TTC549 (cell line): ENCODE measurements around the gene MTX3.

ENCODE experiments used
- FAIRE-seq: peaks from 2 replicates; lab custom pipeline; 2012; peaks lifted over from hg19 to GRCh38; lab: Jason Lieb, UNC

Gene MTX3

DNA sequence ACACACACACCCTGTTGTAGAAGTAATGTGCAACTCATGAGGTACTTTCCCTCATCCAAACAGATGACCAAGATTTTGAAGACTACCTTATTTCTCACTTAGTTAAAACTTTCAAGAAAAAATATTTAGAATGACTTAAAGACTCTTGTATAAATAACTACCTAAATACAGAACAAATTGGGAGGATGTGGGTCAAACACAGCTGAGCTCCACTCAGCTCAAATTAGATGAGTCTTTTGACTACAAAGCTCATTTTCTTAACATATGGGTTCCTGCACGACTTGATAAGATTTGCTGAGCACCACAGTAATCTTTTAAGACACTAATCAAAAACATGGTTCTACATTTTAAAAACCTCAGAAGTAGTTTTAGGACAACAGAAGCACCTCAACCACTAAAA is 8.9 kb downstream of the MTX3 start:
- FAIRE-seq: no peak

DNA sequence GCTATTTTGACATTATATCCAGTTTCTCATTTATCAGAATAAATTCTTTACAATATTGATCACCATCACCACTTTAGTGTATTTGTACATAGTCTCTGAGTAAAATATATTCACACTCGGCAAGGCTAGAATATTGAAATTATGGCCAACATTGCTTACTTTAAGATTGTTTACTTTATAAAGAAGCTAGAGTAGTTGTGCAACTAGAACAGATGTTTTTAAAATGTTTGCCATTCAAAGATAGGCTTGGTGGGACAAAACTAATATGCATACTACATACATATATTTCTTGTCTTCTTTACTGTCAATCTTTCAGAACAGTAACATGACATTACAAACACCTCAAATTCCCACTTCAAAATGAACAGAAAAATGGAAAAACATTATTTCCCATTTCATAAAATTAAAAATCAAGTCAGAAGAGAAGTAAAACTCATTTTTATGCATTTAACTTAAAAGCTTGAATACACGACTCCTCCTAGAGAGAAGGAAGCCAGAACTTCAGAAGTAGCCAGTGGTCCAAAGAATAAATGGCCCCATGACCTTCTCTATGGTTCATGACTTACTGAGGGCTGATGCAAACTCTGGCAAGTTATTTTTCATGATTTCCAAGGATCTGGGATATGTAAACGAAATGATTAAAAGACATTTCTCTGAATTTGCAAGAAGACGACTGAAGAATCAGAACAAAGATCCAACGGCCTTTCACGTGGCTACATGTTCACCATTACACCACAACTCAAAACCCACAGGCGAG is 14.1 kb downstream of the MTX3 start:
- FAIRE-seq: no peak

DNA sequence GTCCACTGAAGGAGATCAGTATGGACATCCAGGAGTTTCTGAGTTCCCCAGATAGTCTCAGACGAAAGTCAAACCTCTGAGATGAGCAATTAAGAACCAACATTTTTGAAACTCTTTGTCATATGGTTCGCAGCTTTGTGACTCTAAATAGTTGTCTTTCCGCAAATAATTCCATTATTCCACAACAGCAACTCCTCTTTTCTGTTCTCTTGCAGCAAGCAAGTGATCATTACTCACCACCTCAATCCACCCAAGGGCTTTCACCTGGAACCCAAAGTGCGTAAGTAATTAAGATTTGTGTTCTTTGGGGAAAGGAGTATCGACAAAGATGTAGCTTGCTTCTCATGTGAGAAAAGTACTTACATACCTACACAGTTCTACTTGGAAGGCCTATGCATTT is 15.6 kb downstream of the MTX3 start:
- no peak for FAIRE-seq

DNA sequence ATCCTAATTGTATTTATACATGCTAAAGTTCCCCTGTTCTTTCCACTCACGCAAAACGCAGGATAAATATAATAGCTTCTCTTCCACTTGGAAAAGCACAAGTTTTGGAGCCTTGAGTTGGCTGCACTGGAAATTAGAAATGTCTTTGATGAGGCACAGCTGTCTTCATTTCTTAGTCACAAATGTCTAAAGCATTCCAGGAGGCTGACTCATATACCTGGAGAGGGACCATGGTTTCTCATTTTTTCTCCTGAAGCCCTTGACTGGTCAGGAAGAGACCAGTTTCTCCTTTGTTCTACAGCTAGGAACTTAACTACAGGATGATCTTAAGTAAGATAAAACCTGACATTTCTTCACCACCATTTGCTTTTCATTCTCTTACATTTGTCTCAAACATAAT is 16.2 kb downstream of the MTX3 start:
- no peak for FAIRE-seq

DNA sequence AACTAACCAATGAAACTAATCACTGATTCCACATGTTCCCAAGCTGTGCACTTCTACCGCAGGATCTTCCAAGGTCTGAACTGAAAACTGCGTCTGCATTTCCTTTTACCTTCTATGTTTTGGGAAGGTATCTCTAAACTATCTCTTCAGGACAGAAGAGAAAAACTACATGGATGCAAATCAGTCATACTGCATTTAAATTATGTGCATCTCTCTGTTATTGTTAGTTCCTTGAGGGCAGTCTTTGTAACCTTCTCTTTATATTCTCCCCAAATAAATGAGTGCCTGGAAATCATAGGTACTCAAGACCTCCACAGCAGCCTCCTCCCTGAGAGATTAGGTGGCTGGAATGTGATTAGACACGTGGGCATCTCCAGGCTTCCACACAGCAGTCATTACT is 17.1 kb downstream of the MTX3 start:
- no peak for FAIRE-seq

DNA sequence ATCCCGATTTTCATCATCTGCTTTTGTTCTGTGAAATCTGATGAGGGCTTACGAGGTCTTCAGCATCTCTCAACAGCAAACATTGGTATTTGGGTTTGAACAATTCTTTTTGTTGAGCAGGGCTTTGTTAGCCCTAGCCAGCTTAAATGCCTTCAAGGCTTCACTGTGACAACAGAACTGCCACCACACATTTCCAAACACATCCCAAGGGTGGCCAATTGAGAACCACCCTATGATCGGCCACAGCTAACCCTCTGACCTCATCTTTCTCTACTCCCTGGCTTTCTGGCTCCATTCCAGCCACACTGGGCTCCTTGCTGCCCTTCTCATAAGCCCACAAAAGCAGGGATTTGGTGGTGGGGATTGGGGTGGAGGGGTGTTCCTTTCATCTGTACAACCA is 17.6 kb downstream of the MTX3 start:
- no peak for FAIRE-seq

DNA sequence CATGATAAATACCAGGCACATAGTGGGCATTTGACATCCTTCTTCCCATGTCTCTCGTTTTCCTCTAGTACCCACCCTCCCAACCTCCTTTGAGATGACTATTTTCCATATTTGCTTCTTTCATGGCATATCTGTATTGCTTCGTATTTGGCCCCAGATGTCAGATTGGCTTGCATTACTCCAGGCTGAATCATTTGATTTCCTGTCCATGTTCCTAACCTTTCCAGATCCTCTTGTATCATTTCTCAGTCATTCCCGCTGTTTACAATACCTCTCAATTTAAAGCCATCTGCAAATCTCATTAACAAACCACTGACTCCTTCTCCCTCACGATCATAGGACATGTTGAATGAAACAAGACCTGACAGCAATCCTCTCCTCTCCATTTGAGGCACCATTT is 19.9 kb downstream of the MTX3 start:
- no peak for FAIRE-seq

DNA sequence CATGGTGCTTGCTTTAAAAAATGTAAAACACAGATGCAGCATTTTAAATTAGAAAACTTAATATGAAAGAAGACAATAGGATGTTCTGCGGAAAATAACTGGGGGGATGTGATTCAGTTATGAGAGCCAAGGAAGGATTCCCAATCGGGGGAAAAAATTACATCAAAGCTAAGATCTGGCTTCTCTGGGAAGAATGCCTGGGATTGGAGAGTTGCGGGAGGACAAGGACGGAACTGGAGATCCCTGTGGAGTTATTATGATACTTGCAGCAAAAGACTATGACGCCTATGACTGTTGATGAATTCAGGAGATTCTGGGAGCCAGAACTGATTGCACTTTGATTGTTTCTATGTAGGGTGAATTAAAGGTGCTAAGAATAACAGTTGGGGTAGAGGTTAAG is 24.6 kb downstream of the MTX3 start:
- no peak for FAIRE-seq

DNA sequence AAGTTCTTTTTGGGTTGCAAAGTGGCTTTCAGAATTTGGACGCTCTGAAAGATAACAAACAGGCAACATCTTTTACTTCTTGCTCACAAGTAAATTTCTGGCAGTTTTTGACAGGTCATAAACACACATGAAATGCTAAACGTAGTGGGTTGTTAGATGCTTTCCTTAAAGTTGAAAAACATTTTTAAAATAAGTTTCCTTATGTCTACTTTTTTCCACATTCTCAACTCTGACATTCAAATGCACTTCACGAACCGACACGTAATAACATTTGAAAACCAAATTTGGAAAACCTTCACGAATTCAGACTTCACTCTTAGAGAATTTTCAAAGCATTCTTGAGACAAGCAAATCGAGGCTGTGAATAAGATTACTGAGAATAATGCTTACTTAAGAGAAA is 26.9 kb downstream of the MTX3 start:
- FAIRE-seq: no peak

DNA sequence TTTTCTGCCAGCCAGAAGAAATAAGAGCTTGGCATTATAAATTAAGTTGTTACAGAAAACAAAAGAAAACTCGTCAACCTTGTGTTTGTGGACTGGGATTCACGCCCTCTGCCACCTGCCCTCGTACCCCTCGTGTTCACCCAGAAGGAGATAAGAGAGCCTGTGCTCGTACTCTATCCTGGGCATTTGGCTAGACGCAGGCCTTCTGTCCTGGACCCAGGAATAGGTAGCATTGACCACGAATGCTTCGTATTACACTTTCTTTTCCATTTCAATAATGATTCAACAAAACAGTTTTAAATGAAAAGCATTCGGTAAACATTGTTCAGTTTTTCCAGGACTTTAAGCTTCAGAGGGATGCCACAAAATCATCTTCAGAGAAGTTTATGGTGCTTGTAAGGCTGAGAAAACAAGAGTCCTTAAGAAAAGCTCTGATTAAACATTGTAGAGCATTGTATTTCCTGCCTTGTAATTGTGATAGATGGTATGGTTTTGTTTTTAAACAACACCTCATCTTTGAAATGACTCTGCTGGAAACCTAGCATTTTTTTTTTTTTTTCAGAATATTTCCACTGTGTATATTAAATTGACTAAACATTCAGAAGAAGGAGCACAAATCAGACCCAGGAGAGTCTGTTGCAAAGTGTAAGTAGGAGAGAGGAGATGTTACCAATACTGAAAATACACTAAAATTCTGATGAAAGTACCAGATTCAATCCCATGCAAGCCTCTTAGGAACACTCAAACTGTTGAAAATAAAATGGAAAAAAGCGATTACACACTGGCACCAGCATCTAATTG is 27.6 kb downstream of the MTX3 start:
- FAIRE-seq: no peak

DNA sequence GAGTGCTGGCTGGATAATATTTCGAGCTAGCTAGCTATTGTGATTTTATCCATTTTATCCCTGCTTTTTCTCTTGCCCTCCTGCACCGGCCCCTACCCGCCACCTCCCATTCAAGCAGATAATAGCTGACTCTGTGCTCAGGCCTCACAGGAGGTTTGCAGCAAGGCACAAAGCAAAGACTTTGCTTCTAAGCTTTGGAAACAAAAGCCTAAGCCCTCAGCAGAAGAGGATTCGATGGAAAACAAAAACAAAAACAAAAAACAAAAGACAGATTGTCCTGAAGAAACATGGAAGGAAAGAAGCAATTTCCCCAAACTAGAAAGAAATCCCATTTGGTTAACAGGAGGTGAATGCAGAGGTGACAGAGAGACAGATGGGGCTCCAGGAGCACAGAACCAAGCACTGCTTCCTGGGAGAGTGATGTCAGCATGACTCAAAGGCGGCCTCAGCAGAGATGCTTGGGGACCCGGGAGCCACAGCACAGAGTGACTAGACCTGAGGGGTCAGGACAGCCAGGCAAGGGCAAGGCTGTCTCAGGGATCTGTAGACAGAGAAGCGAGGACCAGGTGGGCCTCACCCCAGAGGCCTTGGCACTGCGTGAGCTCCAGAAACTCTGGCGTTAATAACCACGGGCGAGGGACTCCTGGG is 28.4 kb downstream of the MTX3 start:
- FAIRE-seq: no peak

DNA sequence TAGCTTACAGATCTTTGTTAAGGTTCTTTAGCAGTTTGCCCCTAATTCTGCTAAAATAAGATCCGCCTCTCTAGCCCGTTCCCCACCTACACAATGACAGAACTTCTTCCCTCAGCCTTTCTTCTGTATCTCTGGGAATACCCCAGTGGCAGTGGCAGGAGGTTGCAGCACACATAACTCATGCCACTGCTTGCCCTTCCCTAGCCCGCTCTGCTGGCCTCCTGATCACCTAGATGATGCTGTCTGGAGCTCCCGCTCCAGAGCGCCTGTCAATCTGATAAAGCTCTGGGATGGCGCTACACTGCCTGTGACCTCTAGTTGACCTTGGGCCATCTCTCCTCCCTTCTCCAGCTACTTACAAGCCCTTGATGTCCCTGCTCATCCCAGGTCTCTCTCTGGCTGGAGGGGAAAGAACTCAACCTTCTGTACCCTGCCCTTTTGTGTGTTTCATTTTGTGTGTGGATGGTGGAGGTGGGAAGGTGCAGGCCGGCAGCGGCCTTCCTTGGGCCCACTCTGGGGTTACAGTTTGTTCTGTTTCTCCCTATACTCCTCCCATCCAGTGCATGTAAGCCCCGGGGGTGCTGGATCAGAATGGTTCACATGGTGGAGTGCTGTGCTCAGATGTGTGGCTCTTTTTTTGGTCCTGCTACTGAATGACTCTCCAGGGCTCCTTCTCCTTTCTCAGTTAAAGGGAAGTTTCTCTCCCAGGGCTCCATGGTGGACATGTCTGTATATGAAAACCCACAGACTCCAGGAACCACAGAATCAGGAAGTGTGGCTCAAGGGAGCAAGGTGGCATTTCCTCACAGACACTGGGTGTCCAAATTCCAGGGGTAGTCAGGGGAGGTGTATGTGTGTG is 29.1 kb downstream of the MTX3 start:
- FAIRE-seq: no peak

DNA sequence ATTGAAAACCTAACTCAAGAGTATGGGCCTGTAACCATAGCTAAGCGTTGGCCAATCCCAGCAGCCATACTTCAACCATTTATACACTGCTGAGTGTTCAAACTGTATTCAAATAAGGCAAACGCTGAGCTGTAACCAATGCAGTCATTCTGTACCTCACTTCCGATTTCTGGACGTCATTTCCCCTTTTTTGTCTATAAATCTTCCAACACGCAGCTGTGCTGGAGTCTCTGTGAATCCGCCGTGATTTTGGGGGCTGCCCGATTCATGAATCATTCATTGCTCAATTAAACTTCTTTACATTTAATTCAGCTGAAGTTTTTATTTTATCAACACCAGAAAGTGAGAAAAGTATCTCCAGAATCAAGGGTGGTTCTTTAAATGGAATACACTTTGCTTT is 31.7 kb downstream of the MTX3 start:
- no peak for FAIRE-seq

DNA sequence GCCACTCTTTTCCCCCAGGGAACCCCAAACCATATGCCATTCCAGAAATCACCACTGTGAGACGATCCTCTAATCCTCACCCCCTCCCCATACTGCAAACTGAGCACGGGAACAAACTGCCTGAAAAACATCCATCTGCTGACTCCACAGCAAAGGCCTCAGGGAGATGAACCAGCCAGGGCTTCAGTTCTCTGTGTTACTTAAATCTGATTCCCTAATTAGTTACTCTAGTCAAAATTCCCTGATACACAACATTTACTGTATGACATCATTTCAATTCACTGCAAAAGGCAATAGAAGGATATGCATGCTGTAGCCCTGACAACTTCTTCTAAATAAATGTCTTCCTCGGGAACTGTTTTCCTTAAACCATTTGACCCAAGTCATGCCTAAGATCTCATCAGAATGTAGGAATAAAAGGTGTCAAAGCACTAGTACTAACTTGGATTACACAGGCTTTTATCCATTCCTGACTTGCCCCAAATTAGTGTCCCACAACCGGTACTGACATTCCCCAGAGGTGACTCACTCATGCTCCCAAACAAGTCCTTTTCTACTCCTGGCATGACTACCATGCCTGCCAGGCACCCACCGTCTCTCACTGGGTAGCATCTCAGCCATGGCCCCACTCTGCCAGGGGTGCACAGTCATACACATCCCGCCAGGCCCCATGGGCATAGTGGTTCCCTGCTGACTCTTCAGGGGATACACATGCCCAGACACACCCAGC is 35.0 kb downstream of the MTX3 start:
- no peak for FAIRE-seq

DNA sequence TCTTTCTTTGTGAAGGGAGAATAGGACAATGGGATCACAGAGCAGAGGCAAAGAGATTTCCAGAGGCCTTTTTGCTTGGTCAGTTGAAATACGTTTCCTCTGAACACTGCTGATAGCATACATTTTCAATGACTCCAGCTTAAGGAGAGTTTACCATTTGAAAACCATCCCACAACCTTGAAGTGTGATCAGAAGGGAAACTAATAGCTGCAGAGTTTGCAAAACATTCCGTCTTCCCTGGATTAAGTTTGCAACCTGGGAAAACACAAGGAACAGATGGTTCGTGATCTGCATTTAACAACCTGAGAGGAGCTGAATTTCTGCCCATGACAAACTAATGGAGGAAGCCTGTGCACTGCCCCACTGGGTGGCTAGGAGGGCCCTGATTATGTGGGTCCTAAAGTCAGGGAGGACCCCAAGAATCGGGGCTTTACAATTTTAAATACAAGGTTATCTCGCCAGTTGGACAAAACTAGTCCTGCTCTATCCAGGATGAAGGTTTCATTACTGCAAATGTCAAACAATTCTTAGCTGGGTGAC is 35.6 kb downstream of the MTX3 start:
- FAIRE-seq: no peak

DNA sequence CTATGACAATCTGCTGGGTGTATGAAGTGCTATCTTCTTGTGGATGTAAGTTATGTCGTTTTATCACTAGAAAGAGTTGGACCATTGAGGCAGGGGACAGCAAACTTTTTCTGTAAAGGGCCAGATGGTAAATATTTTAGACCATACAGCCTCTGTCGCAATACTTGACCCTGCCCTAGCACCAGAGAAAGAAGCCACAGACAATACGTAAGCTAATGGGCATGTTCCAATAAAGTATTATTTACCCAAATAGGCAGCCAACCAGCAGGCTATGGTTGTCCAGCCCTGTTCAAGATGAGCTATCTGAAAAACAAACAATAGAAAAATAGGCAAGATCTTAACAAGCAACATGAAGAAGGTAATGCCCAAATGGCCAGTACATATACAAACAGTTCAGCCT is 36.4 kb downstream of the MTX3 start:
- no peak for FAIRE-seq

DNA sequence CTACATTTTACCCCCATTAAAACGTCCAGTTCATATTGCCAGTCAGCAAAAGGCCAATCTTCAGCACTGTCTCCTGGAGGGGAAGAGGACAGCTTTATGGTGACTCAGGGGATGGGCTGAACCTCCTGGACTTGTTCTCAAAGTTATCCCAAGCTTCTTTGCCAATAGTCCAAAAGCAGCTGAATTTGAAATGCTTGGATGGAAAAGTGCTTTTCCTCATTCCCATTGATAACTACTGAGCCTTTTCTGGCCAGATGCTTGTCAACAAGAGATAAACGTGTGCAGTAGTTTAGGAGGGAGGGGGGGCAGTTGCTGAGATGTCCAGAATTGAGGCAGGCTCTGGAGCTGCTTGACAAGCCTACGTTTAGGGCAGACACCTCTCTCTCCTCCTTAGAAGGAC is 43.5 kb downstream of the MTX3 start:
- no peak for FAIRE-seq

DNA sequence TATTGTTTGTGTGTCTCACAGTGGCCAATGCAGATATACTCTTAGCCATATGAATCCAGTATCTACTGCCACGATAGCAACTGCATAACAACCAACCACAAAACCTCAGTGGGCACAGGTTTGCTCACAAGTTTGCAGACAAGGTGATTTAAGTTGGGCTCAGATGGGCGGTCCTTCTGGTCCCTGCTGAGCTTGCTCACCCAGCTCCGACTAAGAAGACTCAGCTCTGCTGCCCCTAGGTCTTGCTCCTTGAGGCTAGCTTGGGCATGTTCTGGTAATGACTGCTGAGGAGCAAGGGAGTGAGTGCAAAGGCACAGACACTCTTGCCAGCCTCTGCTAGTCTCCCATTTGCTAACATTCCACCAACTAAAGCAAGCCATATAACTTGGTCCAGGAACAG is 52.6 kb downstream of the MTX3 start:
- FAIRE-seq: no peak

DNA sequence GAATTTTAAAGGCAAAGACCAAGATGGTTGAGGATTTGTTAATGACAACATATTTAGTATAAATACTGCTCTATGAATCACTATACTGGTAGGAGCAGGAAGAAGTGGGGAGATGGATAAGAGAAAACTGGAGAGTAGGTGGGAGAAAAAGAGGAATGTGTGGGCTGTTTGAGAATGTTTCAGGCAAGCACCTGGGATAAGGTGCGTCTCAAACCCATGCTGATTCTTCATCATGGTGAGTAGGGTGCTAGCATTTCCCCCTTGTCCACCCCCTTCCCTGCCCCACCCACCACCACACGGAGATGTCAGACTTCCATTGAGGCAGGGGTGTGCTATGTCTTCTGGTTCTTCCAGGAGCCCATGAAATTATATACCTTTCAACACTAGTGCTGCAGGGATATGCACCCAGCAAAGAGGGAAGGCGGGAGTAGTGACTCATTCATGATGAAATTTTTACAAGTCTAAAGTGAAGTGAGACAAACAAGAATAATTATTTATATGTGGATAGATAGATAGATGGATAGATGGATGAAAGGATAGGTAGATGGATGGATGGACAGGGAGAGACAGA is 54.3 kb downstream of the MTX3 start:
- FAIRE-seq: no peak

DNA sequence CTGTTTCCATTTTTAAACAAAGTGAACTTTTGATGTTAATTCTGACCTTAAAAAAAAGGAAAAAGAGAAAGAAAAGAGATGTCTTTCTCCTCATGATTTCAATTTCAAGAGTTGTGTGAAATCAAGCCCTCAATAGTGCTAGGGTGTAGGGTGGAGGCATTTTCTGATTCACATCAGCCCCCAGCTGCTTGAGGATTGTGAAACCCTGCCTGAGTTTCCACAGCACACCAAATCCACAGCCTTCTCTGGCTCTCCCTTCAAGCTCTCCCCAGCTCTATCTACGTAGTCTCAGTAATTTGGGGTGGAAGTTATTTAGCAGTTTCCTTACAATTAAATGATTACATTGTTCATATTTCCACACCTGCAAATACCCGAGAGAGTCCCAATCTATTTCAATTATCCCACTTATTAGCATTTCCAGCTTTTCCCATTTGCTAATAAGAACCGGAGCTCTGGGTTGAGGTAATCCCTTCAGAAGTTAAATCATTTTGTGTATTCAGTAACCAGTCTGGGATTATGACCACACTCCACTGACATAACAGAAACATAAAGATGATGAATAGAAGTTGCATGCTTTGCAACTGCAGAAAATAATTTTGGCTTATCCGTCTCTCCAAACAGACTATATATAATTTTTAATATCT is 54.9 kb downstream of the MTX3 start:
- FAIRE-seq: no peak

DNA sequence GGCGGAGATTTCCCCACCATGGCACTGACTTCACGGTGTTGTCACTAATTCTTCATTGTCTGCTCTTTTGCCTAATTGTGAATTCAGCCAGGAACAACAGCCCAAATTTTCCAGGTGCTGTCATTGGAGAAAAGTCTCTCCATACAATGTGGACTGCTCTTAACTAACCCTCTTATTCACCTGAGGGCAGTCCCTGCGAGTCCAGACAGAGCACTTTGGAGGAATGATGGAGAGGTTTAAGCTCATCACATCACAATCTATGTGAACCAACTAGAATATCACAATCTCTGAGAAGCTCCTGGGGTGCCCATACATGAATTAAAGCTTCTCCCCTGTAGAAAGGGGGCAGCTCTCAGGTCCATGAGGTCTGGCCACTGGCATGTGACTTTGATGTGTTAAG is 56.4 kb downstream of the MTX3 start:
- FAIRE-seq: no peak
